ENCODE measurements around the gene SNX10. TPM values are rescaled to one million over a fixed set of nuclear protein-coding genes. Genes with fewer than 3 reads are reported as not detected.

SNX10 gene
- total RNA-seq, 1 experiment from 2014 or later = 9.4 TPM

- Histone ChIP-seq H4K91ac (ENCODE audit: insufficient read length, low read depth, low read length) (no peak overlapping the region), H2BK120ac (ENCODE audit: low read depth, low read length, poor library complexity, severe bottlenecking) (no peak overlapping the region), H2AK5ac (ENCODE audit: insufficient read length, low read length) (no peak overlapping the region), H3K9me3 (ENCODE audit: control insufficient read depth, low read depth, low read length) (no peaks in the 10 kb centered on the region), H2BK12ac (ENCODE audit: insufficient read length, low read depth, low read length) (no peak overlapping the region), H3K23ac (ENCODE audit: insufficient read length, low read depth, low read length) (no peak overlapping the region), H3K27me3 (ENCODE audit: insufficient read depth, low read length) (no peaks in the 10 kb centered on the region; the same call in 1 of the 2 replicates), H2BK15ac (ENCODE audit: low read depth, low read length) (no peak overlapping the region), H2BK5ac (ENCODE audit: insufficient read length, low read length) (no peak overlapping the region), H3K9ac (ENCODE audit: extremely low read depth, insufficient read length, low read length) (no peak overlapping the region), H3K4ac (ENCODE audit: low read depth, low read length) (no peak overlapping the region), H3K4me2 (ENCODE audit: insufficient read depth, insufficient read length, low read length) (no peak overlapping the region), H3K23me2 (ENCODE audit: insufficient read length, low read depth, low read length, poor library complexity, severe bottlenecking) (peaks cover 4% of the 10 kb centered on the region), H3K79me1 (ENCODE audit: insufficient read depth, low read depth, low read length, poor library complexity, severe bottlenecking) (no peaks in the 10 kb centered on the region), H3K4me1 (ENCODE audit: insufficient read depth, low read length) (no peaks in the 10 kb centered on the region), H4K5ac (ENCODE audit: insufficient read length, low read depth, low read length) (no peak overlapping the region), H4K20me1 (ENCODE audit: control insufficient read depth, insufficient read depth, insufficient read length) (no peaks in the 10 kb centered on the region), H4K8ac (replicated peaks; ENCODE audit: insufficient read length, low read depth, low read length) (no peak overlapping the region), H3K79me2 (ENCODE audit: insufficient read depth, low read length) (no peaks in the 10 kb centered on the region), H3K18ac (ENCODE audit: insufficient read length, low read depth, low read length) (no peak overlapping the region), H3T11ph (ENCODE audit: low read length) (no peak overlapping the region), H2BK20ac (ENCODE audit: low read depth, low read length, poor library complexity, severe bottlenecking) (no peak overlapping the region), H3K27ac (ENCODE audit: insufficient read length, low read depth, low read length) (no peak overlapping the region), H3K14ac (ENCODE audit: insufficient read depth, low read length) (no peak overlapping the region), H2AFZ (ENCODE audit: low read length) (no peak overlapping the region), H3K56ac (ENCODE audit: insufficient read length, low read depth, low read length) (no peak overlapping the region)
- Mint-ChIP-seq H3K4me3 (no peak overlapping the region), H3K36me3 (ENCODE audit: insufficient read depth in 1 of 3, low read depth in 3 of 3) (no peaks in the 10 kb centered on the region), H3K27me3 (ENCODE audit: low read depth) (peaks cover 9% of the 10 kb centered on the region), H3K27ac (no peak overlapping the region), H3K9me3 (no peaks in the 10 kb centered on the region; a peak in 1 of 5 replicates), H3K4me1 (peaks cover 11 to 19% of the 10 kb centered on the region in 2 experiments)
- DNase-seq = no peak
- TF ChIP-seq, protein P1, sequence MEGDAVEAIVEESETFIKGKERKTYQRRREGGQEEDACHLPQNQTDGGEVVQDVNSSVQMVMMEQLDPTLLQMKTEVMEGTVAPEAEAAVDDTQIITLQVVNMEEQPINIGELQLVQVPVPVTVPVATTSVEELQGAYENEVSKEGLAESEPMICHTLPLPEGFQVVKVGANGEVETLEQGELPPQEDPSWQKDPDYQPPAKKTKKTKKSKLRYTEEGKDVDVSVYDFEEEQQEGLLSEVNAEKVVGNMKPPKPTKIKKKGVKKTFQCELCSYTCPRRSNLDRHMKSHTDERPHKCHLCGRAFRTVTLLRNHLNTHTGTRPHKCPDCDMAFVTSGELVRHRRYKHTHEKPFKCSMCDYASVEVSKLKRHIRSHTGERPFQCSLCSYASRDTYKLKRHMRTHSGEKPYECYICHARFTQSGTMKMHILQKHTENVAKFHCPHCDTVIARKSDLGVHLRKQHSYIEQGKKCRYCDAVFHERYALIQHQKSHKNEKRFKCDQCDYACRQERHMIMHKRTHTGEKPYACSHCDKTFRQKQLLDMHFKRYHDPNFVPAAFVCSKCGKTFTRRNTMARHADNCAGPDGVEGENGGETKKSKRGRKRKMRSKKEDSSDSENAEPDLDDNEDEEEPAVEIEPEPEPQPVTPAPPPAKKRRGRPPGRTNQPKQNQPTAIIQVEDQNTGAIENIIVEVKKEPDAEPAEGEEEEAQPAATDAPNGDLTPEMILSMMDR (conservative IDR thresholded peaks at IDR 0.05) = no peak
- WGBS (ENCODE audit: extremely low coverage, insufficient read length, low lambda C conversion rate) = no CpG with 5 or more reads among the region's 3 CpGs
Measured at GRCh38 chr7:26379711-26380110, 88.0 kb downstream of the SNX10 start.

Data from H9 (cell line).